Epithelial cell of proximal tubule (primary cell): ENCODE data around the gene IFT81. TPM values are rescaled to one million over a fixed set of nuclear protein-coding genes. Genes with fewer than 3 reads are reported as not detected.
"Not testable (repeated sequence)": the region's sequence is repeated elsewhere in the genome, so short reads cannot be mapped to it uniquely, and the experiment has no call there.

Experiments used
- DNase-seq: peaks from one replicate; pipeline ENCODE4 v3.0.0-alpha.2; 2011; ENCODE audit warnings: low read depth
- H3K4me3 ChIP-seq: 2 replicates; pipeline ENCODE4 v1.5.1; 2011; ENCODE audit warnings: low read depth, mild to moderate bottlenecking, low read length
- total RNA-seq: library from RNA; depleted of rRNA; stranded (reverse); fragments of >200 nt; gene quantifications from 2 replicates; pipeline ENCODE4 v1.2.3, GENCODE V29; 2015
- TF ChIP-seq, protein P1 (sequence below): conservative IDR thresholded peaks from 2 replicates; pipeline ENCODE4 v1.5.1; 2012; ENCODE audit warnings: low read depth, mild to moderate bottlenecking, low read length

The IFT81 gene
- total RNA-seq, 1 donor from 2014 or later, result 10.7 TPM

DNA sequence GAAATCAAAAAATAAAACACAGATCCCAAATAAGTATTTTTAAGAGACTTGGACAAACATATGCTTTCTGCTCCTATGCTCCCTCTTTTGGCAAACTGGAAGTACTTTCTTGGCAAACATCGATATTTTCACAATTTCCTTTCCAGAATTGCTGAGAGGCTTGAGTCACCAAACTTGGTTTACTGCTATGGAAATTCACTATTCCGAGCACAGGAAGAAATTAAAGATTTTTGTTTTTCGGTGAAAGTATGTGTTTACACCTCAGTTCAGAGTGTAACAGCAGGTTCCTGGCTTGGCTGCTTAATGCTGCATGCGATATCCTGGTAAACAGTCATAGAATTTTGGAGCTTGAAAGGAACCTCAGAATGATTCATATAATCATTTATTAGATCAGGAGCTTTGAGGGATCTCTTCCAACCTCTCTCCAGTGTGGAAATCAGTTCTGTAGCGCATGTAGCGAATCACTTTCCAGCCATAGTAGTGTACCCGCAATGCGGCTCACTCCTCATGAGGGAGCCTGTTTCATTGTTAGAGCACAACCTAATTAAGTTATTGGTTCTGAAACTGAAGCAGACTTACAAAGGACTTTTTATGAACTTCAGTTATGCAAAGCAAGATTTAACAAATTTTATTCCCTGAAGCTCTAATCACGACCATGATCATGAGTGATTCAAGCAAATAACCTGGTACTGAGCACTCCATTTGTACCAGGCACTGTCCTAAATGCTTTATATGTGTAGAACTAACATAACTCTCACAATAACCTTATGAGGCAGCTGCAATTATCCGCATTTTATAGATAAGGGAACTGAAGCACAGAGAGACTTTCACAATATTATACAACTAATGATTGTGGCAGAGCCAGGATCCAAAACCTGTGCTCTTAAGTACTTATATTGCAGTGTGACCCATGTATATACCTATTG, 100.5 kb downstream of the IFT81 start:
- peak; percentile 32 for DNase-seq
- TF ChIP-seq, protein P1, sequence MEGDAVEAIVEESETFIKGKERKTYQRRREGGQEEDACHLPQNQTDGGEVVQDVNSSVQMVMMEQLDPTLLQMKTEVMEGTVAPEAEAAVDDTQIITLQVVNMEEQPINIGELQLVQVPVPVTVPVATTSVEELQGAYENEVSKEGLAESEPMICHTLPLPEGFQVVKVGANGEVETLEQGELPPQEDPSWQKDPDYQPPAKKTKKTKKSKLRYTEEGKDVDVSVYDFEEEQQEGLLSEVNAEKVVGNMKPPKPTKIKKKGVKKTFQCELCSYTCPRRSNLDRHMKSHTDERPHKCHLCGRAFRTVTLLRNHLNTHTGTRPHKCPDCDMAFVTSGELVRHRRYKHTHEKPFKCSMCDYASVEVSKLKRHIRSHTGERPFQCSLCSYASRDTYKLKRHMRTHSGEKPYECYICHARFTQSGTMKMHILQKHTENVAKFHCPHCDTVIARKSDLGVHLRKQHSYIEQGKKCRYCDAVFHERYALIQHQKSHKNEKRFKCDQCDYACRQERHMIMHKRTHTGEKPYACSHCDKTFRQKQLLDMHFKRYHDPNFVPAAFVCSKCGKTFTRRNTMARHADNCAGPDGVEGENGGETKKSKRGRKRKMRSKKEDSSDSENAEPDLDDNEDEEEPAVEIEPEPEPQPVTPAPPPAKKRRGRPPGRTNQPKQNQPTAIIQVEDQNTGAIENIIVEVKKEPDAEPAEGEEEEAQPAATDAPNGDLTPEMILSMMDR, result peak; percentile 63
- H3K4me3 ChIP-seq, result no peak overlapping the region

DNA sequence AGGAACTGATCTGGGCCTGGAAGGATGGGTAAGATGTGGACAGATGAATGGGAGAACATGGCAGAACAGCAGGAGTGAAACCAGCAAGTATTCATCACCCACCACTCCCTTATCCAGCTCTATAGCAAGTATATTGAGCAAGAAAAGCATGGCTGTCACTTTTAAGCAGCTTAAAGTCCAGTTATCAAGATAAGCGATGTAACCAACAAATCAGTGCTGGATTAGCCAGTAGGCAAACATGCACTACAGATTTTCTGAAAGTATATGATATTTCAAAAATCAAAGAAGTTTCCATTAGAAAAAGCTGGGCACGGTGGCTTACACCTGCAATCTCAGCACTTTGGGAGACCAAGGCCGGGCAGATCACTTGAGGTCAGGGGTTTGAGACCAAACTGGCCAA, 103.0 kb downstream of the IFT81 start:
- no peak overlapping the region for H3K4me3 ChIP-seq
- no peak for DNase-seq
- TF ChIP-seq, protein P1, result no peak

DNA sequence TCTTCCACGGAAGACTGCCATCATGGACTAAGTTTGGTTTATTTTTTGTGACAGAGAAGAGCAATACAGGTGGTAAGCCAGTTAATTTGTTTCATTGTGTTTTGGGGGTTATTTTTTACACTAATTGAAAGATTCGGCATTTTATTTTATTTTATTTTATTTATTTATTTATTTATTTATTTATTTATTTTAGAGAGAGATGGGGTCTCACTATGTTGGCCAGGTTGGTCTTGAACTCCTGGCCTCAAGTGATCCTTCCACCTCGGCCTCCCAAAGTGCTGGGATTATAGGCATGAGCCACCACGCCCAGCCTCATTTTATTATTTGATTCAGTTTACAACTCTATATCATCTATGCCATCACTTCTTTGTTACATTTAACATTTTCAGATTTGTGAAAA, 104.2 kb downstream of the IFT81 start:
- DNase-seq, H3K4me3 ChIP-seq: not testable (repeated sequence)

DNA sequence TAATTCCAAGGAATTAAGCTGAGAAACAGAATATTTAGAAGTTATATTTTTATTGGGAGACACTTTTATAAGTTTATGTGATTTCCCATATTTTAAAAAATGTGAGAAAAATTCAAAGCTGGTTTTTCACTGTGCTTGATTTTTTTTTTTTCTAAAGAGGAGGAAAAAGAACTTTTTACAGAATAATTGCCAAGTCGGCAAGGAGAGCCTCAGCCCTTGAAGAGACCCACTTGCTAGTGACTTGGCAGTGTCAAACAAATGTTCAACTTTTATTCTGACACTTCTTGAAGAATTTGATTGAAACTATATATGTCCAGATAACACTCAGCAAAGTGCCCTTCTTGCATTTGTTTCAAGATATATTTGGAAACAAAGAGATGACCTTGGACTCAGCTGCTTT, 104.6 kb downstream of the IFT81 start:
- no peak for DNase-seq
- H3K4me3 ChIP-seq, result no peak overlapping the region
- TF ChIP-seq, protein P1, result no peak

DNA sequence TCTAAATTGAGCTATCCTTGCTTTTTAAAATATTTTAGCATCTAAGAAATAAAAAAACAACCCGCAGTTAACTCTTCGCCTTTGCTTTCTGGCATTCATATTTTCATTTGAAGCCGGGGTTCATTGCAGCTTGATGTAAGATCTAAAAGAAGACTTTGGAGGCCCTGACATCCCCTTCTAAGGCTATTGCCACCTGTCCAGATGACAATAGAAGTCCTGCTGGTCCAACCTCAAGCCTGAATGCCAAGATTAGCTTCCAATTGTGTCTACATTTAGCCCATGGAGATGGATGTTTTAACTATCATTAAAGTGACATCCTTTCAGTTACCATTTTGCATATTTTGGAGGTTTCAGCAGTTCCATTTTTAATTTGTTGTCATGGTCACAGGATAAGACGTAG, 105.3 kb downstream of the IFT81 start:
- DNase-seq, result no peak
- TF ChIP-seq, protein P1, result no peak
- H3K4me3 ChIP-seq, result no peak overlapping the region

DNA sequence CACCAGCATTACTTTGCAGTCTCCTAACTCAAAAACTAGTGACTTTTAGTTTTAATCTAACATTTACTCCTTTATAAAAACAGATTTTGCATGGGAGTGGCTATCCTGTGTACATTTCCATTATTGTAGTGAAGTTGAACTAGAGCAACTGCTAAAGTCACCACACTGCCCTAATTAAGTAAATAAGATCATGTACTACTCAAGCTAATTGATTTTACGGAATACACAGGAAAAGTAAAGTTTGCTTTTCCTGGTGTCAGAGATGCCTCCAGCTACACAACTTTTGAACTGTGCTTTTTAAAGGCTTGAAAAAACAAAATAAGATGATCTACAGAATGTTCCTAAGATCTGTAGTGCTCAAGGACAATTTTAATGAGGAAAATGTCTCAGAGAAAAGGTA, 106.5 kb downstream of the IFT81 start:
- no peak for DNase-seq
- no peak overlapping the region for H3K4me3 ChIP-seq
- TF ChIP-seq, protein P1, result no peak

DNA sequence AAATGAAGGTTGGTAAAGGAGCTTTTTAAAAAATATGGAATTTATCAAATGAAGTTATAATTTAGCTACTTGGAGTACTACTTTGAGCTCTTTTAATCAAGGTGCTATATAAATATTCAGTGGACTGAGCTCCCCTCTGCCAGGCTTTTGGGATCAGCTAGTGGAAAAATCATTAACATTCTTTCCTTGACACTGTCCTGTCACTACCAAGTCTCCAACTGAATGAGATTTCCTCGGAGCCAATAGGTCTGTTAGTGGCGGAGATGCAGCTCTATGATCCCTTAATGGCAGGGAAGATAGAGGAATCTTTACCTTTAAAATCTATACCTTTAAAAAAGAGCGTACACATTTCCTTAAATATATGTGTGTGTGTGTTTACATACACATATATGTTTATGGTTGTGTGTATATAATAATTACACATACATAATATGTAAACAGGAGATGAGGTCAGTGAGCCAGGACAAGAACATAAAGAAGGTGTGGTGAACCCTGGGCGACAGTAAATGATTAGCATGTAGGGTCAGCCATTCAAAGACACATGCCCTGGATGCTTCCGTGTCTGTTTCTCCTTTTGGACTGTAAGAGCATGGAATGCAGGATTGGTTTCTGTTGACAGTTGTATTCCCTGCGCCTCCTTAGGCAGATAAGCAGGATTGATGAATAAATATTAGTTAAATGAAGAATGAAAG, 109.2 kb downstream of the IFT81 start:
- TF ChIP-seq, protein P1, result no peak
- H3K4me3 ChIP-seq, result no peak overlapping the region
- DNase-seq, result no peak
